ENCODE data around the gene ABHD8. TPM values are rescaled to one million over a fixed set of nuclear protein-coding genes. Genes with fewer than 3 reads are reported as not detected.
A peak's percentile ranks its signal among the peaks of the same experiment; 100 is the strongest.
"Not testable (repeated sequence)": the region's sequence is repeated elsewhere in the genome, so short reads cannot be mapped to it uniquely, and the experiment has no call there.

ABHD8 gene
- total RNA-seq, 1 donor from 2014 or later, result 6.8 TPM

- Histone ChIP-seq H3K9me3 (ENCODE audit: control insufficient read depth in 3 of 3, low read length in 3 of 3) (no peaks in the 10 kb centered on the region), H3K27me3 (ENCODE audit: control insufficient read depth in 3 of 3, insufficient read depth in 3 of 3, low read length in 3 of 3) (peaks cover 9 to 22% (median 13%) of the 10 kb centered on the region in 3 donors), H3K4me1 (ENCODE audit: control insufficient read depth in 3 of 3, insufficient read depth in 3 of 3, low read length in 3 of 3) (peaks cover 14 to 17% (median 15%) of the 10 kb centered on the region in 3 donors), H3K4me3 (ENCODE audit: low read length in 3 of 3) (no peak overlapping the region), H3K27ac (ENCODE audit: low read depth, low read length) (no peak overlapping the region), H3K36me3 (ENCODE audit: control insufficient read depth in 3 of 3, insufficient read depth in 3 of 3, low read length in 3 of 3) (no peaks in the 10 kb centered on the region), H3K9ac (ENCODE audit: low read depth in 1 of 3, low read length in 3 of 3) (no peak overlapping the region)
These were observed 17.0 kb downstream of the ABHD8 start for GRCh38 chr19:17286263-17286662.

GRCh38 chr19:17285415-17286135 lies 17.6 kb downstream of the ABHD8 start:
- Histone ChIP-seq H3K36me3 (ENCODE audit: control insufficient read depth in 3 of 3, insufficient read depth in 3 of 3, low read length in 3 of 3) (no peaks in the 10 kb centered on the region), H3K9ac (ENCODE audit: low read depth in 1 of 3, low read length in 3 of 3) (no peak overlapping the region), H3K4me3 (ENCODE audit: low read length in 3 of 3) (no peak overlapping the region), H3K9me3 (ENCODE audit: control insufficient read depth in 3 of 3, low read length in 3 of 3) (no peaks in the 10 kb centered on the region), H3K27ac (ENCODE audit: low read depth, low read length) (no peak overlapping the region), H3K4me1 (ENCODE audit: control insufficient read depth in 3 of 3, insufficient read depth in 3 of 3, low read length in 3 of 3) (peaks cover 14 to 17% (median 15%) of the 10 kb centered on the region in 3 donors), H3K27me3 (ENCODE audit: control insufficient read depth in 3 of 3, insufficient read depth in 3 of 3, low read length in 3 of 3) (peaks cover 12 to 23% (median 14%) of the 10 kb centered on the region in 3 donors)

- Histone ChIP-seq H3K4me1 (ENCODE audit: control insufficient read depth in 3 of 3, insufficient read depth in 3 of 3, low read length in 3 of 3) (peaks cover 5 to 8% (median 6%) of the 10 kb centered on the region in 3 donors), H3K36me3 (ENCODE audit: control insufficient read depth in 3 of 3, insufficient read depth in 3 of 3, low read length in 3 of 3) (peaks cover 5 to 11% (median 5%) of the 10 kb centered on the region in 3 donors), H3K9me3 (ENCODE audit: control insufficient read depth in 3 of 3, low read length in 3 of 3) (no peaks in the 10 kb centered on the region), H3K27me3 (ENCODE audit: control insufficient read depth in 3 of 3, insufficient read depth in 3 of 3, low read length in 3 of 3) (peaks cover 12 to 23% (median 14%) of the 10 kb centered on the region in 3 donors), H3K9ac (ENCODE audit: low read depth in 1 of 3, low read length in 3 of 3) (no peak overlapping the region), H3K27ac (ENCODE audit: low read depth, low read length) (no peak overlapping the region), H3K4me3 (ENCODE audit: low read length in 3 of 3) (no peak overlapping the region)
These were observed 19.7 kb downstream of the ABHD8 start for GRCh38 chr19:17283504-17283996.

GRCh38 chr19:17282488-17283125 lies 20.6 kb downstream of the ABHD8 start:
- peak overlapping the region in 1 of 3 donors; percentile 68 for H3K9ac ChIP-seq (ENCODE audit: low read depth in 1 of 3, low read length in 3 of 3)
- peaks cover 12 to 23% (median 14%) of the 10 kb centered on the region in 3 donors for H3K27me3 ChIP-seq (ENCODE audit: control insufficient read depth in 3 of 3, insufficient read depth in 3 of 3, low read length in 3 of 3)
- H3K9me3 ChIP-seq (ENCODE audit: control insufficient read depth in 3 of 3, low read length in 3 of 3), result no peaks in the 10 kb centered on the region
- H3K27ac ChIP-seq (ENCODE audit: low read depth, low read length), result no peak overlapping the region
- peak overlapping the region in 2 of 3 donors; percentile 55 to 60 for H3K4me3 ChIP-seq (ENCODE audit: low read length in 3 of 3)
- H3K36me3 ChIP-seq (ENCODE audit: control insufficient read depth in 3 of 3, insufficient read depth in 3 of 3, low read length in 3 of 3), result peaks cover 6 to 12% (median 7%) of the 10 kb centered on the region in 3 donors
- peaks cover 5 to 8% (median 6%) of the 10 kb centered on the region in 3 donors for H3K4me1 ChIP-seq (ENCODE audit: control insufficient read depth in 3 of 3, insufficient read depth in 3 of 3, low read length in 3 of 3)

- Histone ChIP-seq H3K9ac (ENCODE audit: low read depth in 1 of 3, low read length in 3 of 3) (peak within 1 kb of the TSS in 1 of 3 donors; percentile 68), H3K9me3 (ENCODE audit: control insufficient read depth in 3 of 3, low read length in 3 of 3) (no peaks in the 10 kb centered on the region), H3K4me3 (ENCODE audit: low read length in 3 of 3) (peak within 1 kb of the TSS in 2 of 3 donors; percentile 55 to 60), H3K27me3 (ENCODE audit: control insufficient read depth in 3 of 3, insufficient read depth in 3 of 3, low read length in 3 of 3) (peaks cover 12 to 23% (median 14%) of the 10 kb centered on the region in 3 donors), H3K4me1 (ENCODE audit: control insufficient read depth in 3 of 3, insufficient read depth in 3 of 3, low read length in 3 of 3) (peaks cover 5 to 8% (median 6%) of the 10 kb centered on the region in 3 donors), H3K27ac (ENCODE audit: low read depth, low read length) (no peak within 1 kb of the TSS), H3K36me3 (ENCODE audit: control insufficient read depth in 3 of 3, insufficient read depth in 3 of 3, low read length in 3 of 3) (peaks cover 13 to 18% (median 15%) of the 10 kb centered on the region in 3 donors)
These were observed 21.6 kb downstream of the ABHD8 start, which contains the start of gene ANKLE1 for GRCh38 chr19:17281391-17282304. ANKLE1 (plus strand) TSS chr19:17281901; CDS start chr19:17281921, 20 bp downstream.

GRCh38 chr19:17279436-17279835 lies 23.8 kb downstream of the ABHD8 start:
- Histone ChIP-seq H3K4me3 (ENCODE audit: low read length in 3 of 3) (no peak overlapping the region), H3K9ac (ENCODE audit: low read depth in 1 of 3, low read length in 3 of 3) (no peak overlapping the region), H3K27me3 (ENCODE audit: control insufficient read depth in 3 of 3, insufficient read depth in 3 of 3, low read length in 3 of 3) (peaks cover 12 to 23% (median 14%) of the 10 kb centered on the region in 3 donors), H3K4me1 (ENCODE audit: control insufficient read depth in 3 of 3, insufficient read depth in 3 of 3, low read length in 3 of 3) (peaks cover 5 to 8% (median 6%) of the 10 kb centered on the region in 3 donors), H3K27ac (ENCODE audit: low read depth, low read length) (no peak overlapping the region), H3K36me3 (ENCODE audit: control insufficient read depth in 3 of 3, insufficient read depth in 3 of 3, low read length in 3 of 3) (peaks cover 26 to 36% (median 36%) of the 10 kb centered on the region in 3 donors), H3K9me3 (ENCODE audit: control insufficient read depth in 3 of 3, low read length in 3 of 3) (no peaks in the 10 kb centered on the region)

GRCh38 chr19:17275441-17276175 lies 27.6 kb downstream of the ABHD8 start:
- no peak overlapping the region for H3K9ac ChIP-seq (ENCODE audit: low read depth in 1 of 3, low read length in 3 of 3)
- no peaks in the 10 kb centered on the region for H3K27me3 ChIP-seq (ENCODE audit: control insufficient read depth in 3 of 3, insufficient read depth in 3 of 3, low read length in 3 of 3)
- H3K9me3 ChIP-seq (ENCODE audit: control insufficient read depth in 3 of 3, low read length in 3 of 3), result no peaks in the 10 kb centered on the region
- peaks cover 43 to 57% (median 53%) of the 10 kb centered on the region in 3 donors for H3K36me3 ChIP-seq (ENCODE audit: control insufficient read depth in 3 of 3, insufficient read depth in 3 of 3, low read length in 3 of 3)
- H3K4me1 ChIP-seq (ENCODE audit: control insufficient read depth in 3 of 3, insufficient read depth in 3 of 3, low read length in 3 of 3), result no peaks in the 10 kb centered on the region
- no peak overlapping the region for H3K4me3 ChIP-seq (ENCODE audit: low read length in 3 of 3)
- no peak overlapping the region for H3K27ac ChIP-seq (ENCODE audit: low read depth, low read length)

GRCh38 chr19:17274892-17275291 lies 28.3 kb downstream of the ABHD8 start:
- H3K9me3 ChIP-seq (ENCODE audit: control insufficient read depth in 3 of 3, low read length in 3 of 3); H3K4me1 ChIP-seq (ENCODE audit: control insufficient read depth in 3 of 3, insufficient read depth in 3 of 3, low read length in 3 of 3); H3K27ac ChIP-seq (ENCODE audit: low read depth, low read length); H3K27me3 ChIP-seq (ENCODE audit: control insufficient read depth in 3 of 3, insufficient read depth in 3 of 3, low read length in 3 of 3); H3K4me3 ChIP-seq (ENCODE audit: low read length in 3 of 3); H3K9ac ChIP-seq (ENCODE audit: low read depth in 1 of 3, low read length in 3 of 3): not testable (repeated sequence)
- peaks cover 46 to 59% (median 56%) of the 10 kb centered on the region in 3 donors for H3K36me3 ChIP-seq (ENCODE audit: control insufficient read depth in 3 of 3, insufficient read depth in 3 of 3, low read length in 3 of 3)

- H3K4me1 ChIP-seq (ENCODE audit: control insufficient read depth in 3 of 3, insufficient read depth in 3 of 3, low read length in 3 of 3), result peaks cover 8 to 11% (median 9%) of the 10 kb centered on the region in 3 donors
- H3K27ac ChIP-seq (ENCODE audit: low read depth, low read length), result no peak overlapping the region
- no peak overlapping the region for H3K4me3 ChIP-seq (ENCODE audit: low read length in 3 of 3)
- H3K9ac ChIP-seq (ENCODE audit: low read depth in 1 of 3, low read length in 3 of 3), result no peak overlapping the region
- no peaks in the 10 kb centered on the region for H3K27me3 ChIP-seq (ENCODE audit: control insufficient read depth in 3 of 3, insufficient read depth in 3 of 3, low read length in 3 of 3)
- no peaks in the 10 kb centered on the region for H3K9me3 ChIP-seq (ENCODE audit: control insufficient read depth in 3 of 3, low read length in 3 of 3)
- peaks cover 13 to 22% (median 19%) of the 10 kb centered on the region in 3 donors for H3K36me3 ChIP-seq (ENCODE audit: control insufficient read depth in 3 of 3, insufficient read depth in 3 of 3, low read length in 3 of 3)
These were observed 34.5 kb downstream of the ABHD8 start for GRCh38 chr19:17268754-17269153.
